ENCODE data around the gene LCP2.

The LCP2 gene

GRCh38 chr5:170232786-170233185, 64.8 kb downstream of the LCP2 start, which contains the start of gene C5orf58:
Gene C5orf58, plus strand, starts transcription at chr5:170232985. Its CDS starts 1,992 bp downstream, at chr5:170234977.
- peak within 1 kb of the TSS in 1 of 2 donors; percentile 43 for H3K4me3 ChIP-seq (replicated peaks in 1 of 2; ENCODE audit: low read depth in 2 of 2, low read length in 2 of 2)
- peak in 1 of 2 donors; percentile 28 for DNase-seq (ENCODE audit: low read depth in 2 of 2)
- TF ChIP-seq CTCF (IDR thresholded peaks at IDR 0.05; ENCODE audit: low read depth, low read length): no peak

GRCh38 chr5:170228762-170229435, 68.7 kb downstream of the LCP2 start:
- no peak for DNase-seq (ENCODE audit: low read depth in 2 of 2)
- H3K4me3 ChIP-seq (replicated peaks in 1 of 2; ENCODE audit: low read depth in 2 of 2, low read length in 2 of 2): no peak overlapping the region
- no peak for TF ChIP-seq CTCF (IDR thresholded peaks at IDR 0.05; ENCODE audit: low read depth, low read length)

- DNase-seq (ENCODE audit: low read depth in 2 of 2): no peak
- no peak overlapping the region for H3K4me3 ChIP-seq (replicated peaks in 1 of 2; ENCODE audit: low read depth in 2 of 2, low read length in 2 of 2)
- TF ChIP-seq CTCF (IDR thresholded peaks at IDR 0.05; ENCODE audit: low read depth, low read length): no peak
These were observed 70.9 kb downstream of the LCP2 start for GRCh38 chr5:170226661-170227060.

GRCh38 chr5:170226129-170226615, 71.4 kb downstream of the LCP2 start:
- TF ChIP-seq CTCF (IDR thresholded peaks at IDR 0.05; ENCODE audit: low read depth, low read length): no peak
- H3K4me3 ChIP-seq (replicated peaks in 1 of 2; ENCODE audit: low read depth in 2 of 2, low read length in 2 of 2): no peak overlapping the region

GRCh38 chr5:170225326-170226128, 72.0 kb downstream of the LCP2 start:
- TF ChIP-seq CTCF (IDR thresholded peaks at IDR 0.05; ENCODE audit: low read depth, low read length): peak; percentile 72

More at GRCh38 chr5:170226129-170226615, 71.4 kb downstream of the LCP2 start:
- DNase-seq (ENCODE audit: low read depth in 2 of 2): no peak

GRCh38 chr5:170223906-170224305, 73.7 kb downstream of the LCP2 start:
- no peak for TF ChIP-seq CTCF (IDR thresholded peaks at IDR 0.05; ENCODE audit: low read depth, low read length)

More at GRCh38 chr5:170225326-170226128, 72.0 kb downstream of the LCP2 start:
- peak; percentile 72 to 80 for DNase-seq (ENCODE audit: low read depth in 2 of 2)
- H3K4me3 ChIP-seq (replicated peaks in 1 of 2; ENCODE audit: low read depth in 2 of 2, low read length in 2 of 2): no peak overlapping the region

More at GRCh38 chr5:170223906-170224305, 73.7 kb downstream of the LCP2 start:
- DNase-seq (ENCODE audit: low read depth in 2 of 2): peak in 1 of 2 donors; percentile 18
- H3K4me3 ChIP-seq (replicated peaks in 1 of 2; ENCODE audit: low read depth in 2 of 2, low read length in 2 of 2): no peak overlapping the region
